Measurements from ENCODE around the gene ATG13. TPM values are rescaled to one million over a fixed set of nuclear protein-coding genes. Genes with fewer than 3 reads are reported as not detected.

Gene ATG13
- polyA plus RNA-seq, 1 donor from 2014 or later = 21.1 TPM

- Histone ChIP-seq H3F3A (ENCODE audit: insufficient read depth, low read length, poor library complexity, severe bottlenecking) (no peaks in the 10 kb centered on the region), H3K9me2 (ENCODE audit: insufficient read depth, low read length) (no peaks in the 10 kb centered on the region), H3K27ac (ENCODE audit: low read length) (no peak overlapping the region), H3K36me3 (ENCODE audit: insufficient read depth, low read length) (no peaks in the 10 kb centered on the region), H3K9ac (ENCODE audit: low read length) (no peak overlapping the region), H2AFZ (ENCODE audit: low read depth, low read length) (no peak overlapping the region), H3K4me2 (ENCODE audit: low read length) (no peak overlapping the region), H4K20me1 (ENCODE audit: insufficient read depth) (no peaks in the 10 kb centered on the region), H3K27me3 (ENCODE audit: insufficient read depth, low read depth, low read length) (no peaks in the 10 kb centered on the region), H3K4me3 (ENCODE audit: low read length) (no peak overlapping the region), H3K9me3 (ENCODE audit: low read length) (no peaks in the 10 kb centered on the region), H3K79me2 (replicated peaks; ENCODE audit: insufficient read depth, low read length) (peaks cover 70% of the 10 kb centered on the region)
- no peak for TF ChIP-seq CTCF (IDR thresholded peaks at IDR 0.05; ENCODE audit: poor library complexity, severe bottlenecking)
- TF ChIP-seq SMC3 (conservative IDR thresholded peaks at IDR 0.05; ENCODE audit: poor library complexity) = no peak
Measured at GRCh38 chr11:46590740-46591605, 26.4 kb upstream of the ATG13 start.

- H3K27me3 ChIP-seq (ENCODE audit: insufficient read depth, low read depth, low read length) = no peaks in the 10 kb centered on the region
- peak within 1 kb of the TSS; percentile 85 for H3K27ac ChIP-seq (ENCODE audit: low read length)
- TF ChIP-seq TAF1 (IDR thresholded peaks at IDR 0.05; ENCODE audit: low read depth) (peak; percentile 72), POLR2AphosphoS5 (IDR thresholded peaks at IDR 0.05) (peak; percentile 93), REST (IDR thresholded peaks at IDR 0.05; ENCODE audit: borderline replicate concordance) (peak; percentile 75), RAD21 (conservative IDR thresholded peaks at IDR 0.05) (peak; percentile 34), CTCF (IDR thresholded peaks at IDR 0.05; ENCODE audit: poor library complexity, severe bottlenecking) (no peak), SMC3 (conservative IDR thresholded peaks at IDR 0.05; ENCODE audit: poor library complexity) (peak; percentile 27), EZH2 (IDR thresholded peaks at IDR 0.05; ENCODE audit: borderline replicate concordance, insufficient read depth, low read length, poor library complexity, severe bottlenecking) (no peak), MXI1 (conservative IDR thresholded peaks at IDR 0.05; ENCODE audit: poor library complexity, severe bottlenecking) (peak; percentile 64), EP300 (conservative IDR thresholded peaks at IDR 0.05; ENCODE audit: poor library complexity, severe bottlenecking) (no peak)
- H3K36me3 ChIP-seq (ENCODE audit: insufficient read depth, low read length) = no peaks in the 10 kb centered on the region
- H3K4me2 ChIP-seq (ENCODE audit: low read length) = peak within 1 kb of the TSS; percentile 75
- H3F3A ChIP-seq (ENCODE audit: insufficient read depth, low read length, poor library complexity, severe bottlenecking) = no peaks in the 10 kb centered on the region
- no peaks in the 10 kb centered on the region for H4K20me1 ChIP-seq (ENCODE audit: insufficient read depth)
- no peaks in the 10 kb centered on the region for H3K9me2 ChIP-seq (ENCODE audit: insufficient read depth, low read length)
- H3K79me2 ChIP-seq (replicated peaks; ENCODE audit: insufficient read depth, low read length) = peaks cover 49% of the 10 kb centered on the region
- no peaks in the 10 kb centered on the region for H3K9me3 ChIP-seq (ENCODE audit: low read length)
- peak within 1 kb of the TSS; percentile 76 for H3K4me3 ChIP-seq (ENCODE audit: low read length)
- H3K9ac ChIP-seq (ENCODE audit: low read length) = peak within 1 kb of the TSS; percentile 91
- H2AFZ ChIP-seq (ENCODE audit: low read depth, low read length) = peak within 1 kb of the TSS; percentile 62
Measured at GRCh38 chr11:46593550-46594373, 23.6 kb upstream of the ATG13 start, which contains the start of gene AMBRA1. AMBRA1 (minus strand) TSS chr11:46594023; CDS start chr11:46548380, 45,643 bp downstream.
